Stimulated activated CD4-positive, alpha-beta T cell treated with anti-CD3 and anti-CD28 coated beads, TNF-alpha, amount 100 ng/mL, for 4 hours (primary cell): ENCODE results near the gene ZC3H13.
"Not testable (repeated sequence)": the region's sequence is repeated elsewhere in the genome, so short reads cannot be mapped to it uniquely, and the experiment has no call there.

Experiments used
- DNase-seq, 3 experiments: peaks; one replicate each; pipeline ENCODE4 v3.0.0-alpha.2; 2020; ENCODE audit warnings: low read depth in 3 of 3

Gene ZC3H13

DNA sequence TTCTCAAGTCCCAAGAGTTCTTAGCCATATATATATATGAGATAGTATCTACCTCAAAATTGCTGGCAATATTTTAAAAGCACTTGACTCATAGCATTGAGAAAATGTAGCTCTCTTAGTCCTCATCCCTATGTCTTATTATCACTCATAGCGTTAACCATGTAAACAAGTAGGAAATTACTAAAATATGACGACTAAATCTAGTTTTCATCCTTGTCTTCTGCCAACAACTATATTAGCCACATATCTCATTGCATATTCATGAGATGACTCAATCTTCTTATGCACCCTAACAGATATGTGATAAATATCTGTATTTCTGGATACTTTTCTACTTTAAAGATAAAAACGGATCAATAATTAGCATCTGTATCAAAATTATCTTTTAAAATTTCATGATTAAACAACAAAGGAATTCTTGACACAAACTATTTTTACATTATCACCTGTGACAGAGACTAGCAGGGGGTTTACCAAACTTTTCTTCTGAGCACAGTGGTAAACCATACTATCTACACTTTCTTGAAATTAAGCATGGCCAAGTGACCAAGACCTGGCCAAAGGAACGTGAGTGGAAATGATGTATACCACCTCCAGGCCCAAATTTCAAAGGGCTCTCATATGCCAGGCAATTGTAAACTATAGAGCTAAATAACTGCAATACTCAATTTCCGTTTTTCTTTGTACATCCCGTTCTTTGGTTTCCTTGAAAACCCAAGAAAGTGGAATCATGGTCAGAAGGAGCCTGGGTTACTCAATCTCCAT lies 45.7 kb downstream of the ZC3H13 start:
- DNase-seq = no peak

GRCh38 chr13:46004491-46004890 lies 48.1 kb downstream of the ZC3H13 start:
- no peak for DNase-seq

- no peak for DNase-seq
Measured at GRCh38 chr13:45996631-45997030, 55.9 kb downstream of the ZC3H13 start.

DNA sequence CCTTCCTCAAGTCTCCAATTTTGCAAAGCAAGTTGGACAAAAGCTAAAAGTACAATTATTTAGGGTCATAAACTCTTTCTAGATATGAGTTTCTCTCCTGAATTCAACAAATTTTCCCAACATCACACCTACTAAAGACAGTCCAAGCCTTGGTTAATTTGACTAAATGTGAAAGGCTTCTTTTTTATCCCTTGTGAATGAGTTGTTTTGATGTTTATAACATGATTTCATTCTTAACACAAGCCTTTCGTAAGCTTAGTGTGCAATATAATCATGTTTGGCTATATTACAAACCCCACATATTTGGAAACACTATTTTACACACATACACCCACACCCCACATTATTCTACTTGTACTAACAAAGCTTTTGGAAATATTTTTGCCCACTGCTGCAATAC lies 57.3 kb downstream of the ZC3H13 start:
- DNase-seq = no peak

DNA sequence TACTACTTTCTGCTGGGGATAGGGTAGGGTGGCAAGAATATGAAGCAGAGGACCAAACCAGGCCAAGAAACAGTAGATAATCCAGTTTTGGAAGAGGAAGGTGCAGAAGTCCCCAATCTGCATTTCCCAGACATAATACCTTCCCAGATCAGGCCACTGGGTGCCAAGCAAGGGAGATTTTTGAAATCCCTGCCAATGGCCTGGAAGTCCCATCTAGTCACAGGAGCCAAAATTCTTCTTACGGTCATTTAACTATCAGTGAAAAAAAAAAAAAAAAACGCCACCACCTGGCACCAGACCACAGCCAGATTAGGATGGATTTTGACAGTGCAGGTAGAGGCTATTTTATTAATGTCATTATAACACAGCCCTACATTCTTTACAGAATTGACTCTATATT lies 57.8 kb downstream of the ZC3H13 start:
- no peak for DNase-seq

DNA sequence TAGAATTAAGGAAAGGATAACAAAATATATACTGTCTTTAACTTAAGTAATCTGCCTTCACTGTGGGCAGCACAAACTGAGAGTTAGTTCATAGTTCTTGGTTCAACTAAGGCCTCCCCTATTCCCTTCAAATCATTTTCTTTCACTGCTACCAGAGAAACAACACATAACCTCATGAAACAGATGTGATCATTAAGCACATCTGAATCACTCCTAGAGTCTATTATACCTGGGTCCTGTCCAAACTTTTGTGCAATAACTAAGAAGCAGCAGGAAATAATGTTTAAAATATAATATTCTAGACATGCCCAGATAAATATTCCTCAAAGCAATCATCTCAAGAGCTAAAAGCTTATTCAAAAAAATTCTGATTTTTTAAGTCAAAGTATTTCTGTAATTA lies 62.9 kb downstream of the ZC3H13 start:
- DNase-seq = no peak

GRCh38 chr13:45981127-45981526 lies 71.4 kb downstream of the ZC3H13 start:
- not testable (repeated sequence) for DNase-seq

- no peak for DNase-seq
Measured at GRCh38 chr13:45975337-45975736, 77.2 kb downstream of the ZC3H13 start.

- DNase-seq = no peak
Measured at GRCh38 chr13:45974500-45974899, 78.0 kb downstream of the ZC3H13 start.

DNA sequence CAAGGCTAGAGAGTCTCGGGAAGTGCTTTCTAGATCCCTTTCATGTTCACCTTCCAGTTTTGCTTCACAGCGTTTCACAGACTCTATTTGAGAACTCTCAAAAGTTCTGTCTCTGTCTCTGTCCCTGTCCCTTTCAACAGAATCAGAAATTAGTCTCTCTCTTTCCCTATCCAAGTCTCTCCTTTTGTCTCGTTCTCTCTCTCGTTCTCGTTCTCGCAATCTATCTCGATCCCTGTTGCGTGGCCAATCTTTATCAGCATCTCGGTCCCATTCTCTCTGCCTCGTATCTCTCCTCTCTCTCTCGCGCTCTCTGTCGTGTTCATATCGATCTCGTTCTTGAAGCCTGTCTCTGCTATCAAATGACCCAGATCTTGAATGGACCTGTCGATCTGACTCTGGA lies 85.0 kb downstream of the ZC3H13 start:
- DNase-seq = no peak

DNA sequence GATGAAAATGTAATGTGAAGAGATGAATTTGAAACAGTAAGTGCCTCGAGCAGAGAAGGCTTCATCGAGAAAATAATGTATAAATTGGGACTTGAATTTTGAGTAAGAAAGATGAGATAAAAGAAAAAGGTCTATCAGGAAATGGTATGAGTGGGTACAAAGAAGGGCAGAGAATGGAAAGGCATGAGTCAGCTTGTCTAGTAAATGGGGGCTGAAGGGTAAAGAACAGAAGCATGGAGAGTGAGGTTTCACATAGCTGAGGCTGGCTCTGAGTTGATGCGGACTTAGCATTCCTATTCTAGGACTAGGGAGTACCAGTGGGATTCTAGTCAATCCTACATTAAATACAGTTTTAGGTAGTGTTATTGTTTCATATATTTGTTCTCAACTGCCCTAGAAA lies 85.8 kb downstream of the ZC3H13 start:
- no peak for DNase-seq

GRCh38 chr13:45961468-45961867 lies 91.1 kb downstream of the ZC3H13 start:
- DNase-seq = no peak

GRCh38 chr13:45954836-45955800 lies 97.4 kb downstream of the ZC3H13 start:
- no peak for DNase-seq

GRCh38 chr13:45953082-45953481 lies 99.5 kb downstream of the ZC3H13 start:
- DNase-seq = no peak

GRCh38 chr13:45951724-45952123 lies 100.8 kb downstream of the ZC3H13 start:
- DNase-seq = no peak

DNA sequence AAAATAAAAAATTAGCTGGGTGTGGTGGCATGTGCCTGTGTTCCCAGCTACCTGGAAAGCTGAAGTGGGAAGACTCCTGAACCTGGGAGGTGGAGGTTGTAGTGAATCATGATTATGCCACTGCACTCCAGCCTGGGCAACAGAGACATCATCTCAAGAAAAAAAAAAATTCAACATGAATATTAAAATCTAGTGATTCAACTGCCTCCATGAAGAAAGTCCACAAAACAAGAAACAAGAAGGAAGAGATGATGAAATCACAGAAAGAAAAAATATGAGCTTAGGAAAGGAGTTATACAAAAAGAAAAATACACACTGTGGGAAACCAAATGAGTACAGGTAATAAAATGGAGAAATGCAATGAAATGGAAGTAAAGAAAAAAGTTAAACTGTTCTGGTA lies 101.4 kb downstream of the ZC3H13 start:
- DNase-seq = no peak

DNA sequence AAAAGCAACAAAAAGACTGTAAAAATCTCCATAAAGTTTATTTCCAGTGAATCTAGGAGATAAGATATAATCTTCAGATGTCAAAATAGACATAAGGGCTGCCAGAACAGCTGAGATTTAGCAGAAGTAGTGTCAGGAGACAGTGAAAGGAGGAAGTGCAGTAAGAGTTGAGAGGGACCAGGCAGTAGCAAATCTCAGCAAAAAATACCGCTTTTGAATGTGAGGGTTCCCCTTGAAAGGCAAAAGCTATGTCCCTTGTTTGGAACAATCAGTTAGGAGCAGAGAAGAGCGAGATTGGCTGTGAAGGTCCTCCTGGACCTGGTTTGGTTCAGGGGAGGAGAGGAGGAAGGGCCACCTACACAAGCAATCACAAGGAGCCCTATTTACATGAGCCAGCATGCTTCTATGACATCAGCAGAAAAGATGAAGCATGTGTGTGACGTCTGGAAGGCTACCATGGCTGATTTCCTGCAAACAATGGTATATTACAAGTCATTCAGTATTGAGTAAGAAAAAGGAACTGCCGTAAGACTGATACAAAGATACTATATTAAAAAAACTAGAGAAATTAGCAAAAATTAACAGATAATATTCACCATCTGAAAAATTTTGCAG lies 102.1 kb downstream of the ZC3H13 start:
- no peak for DNase-seq

DNA sequence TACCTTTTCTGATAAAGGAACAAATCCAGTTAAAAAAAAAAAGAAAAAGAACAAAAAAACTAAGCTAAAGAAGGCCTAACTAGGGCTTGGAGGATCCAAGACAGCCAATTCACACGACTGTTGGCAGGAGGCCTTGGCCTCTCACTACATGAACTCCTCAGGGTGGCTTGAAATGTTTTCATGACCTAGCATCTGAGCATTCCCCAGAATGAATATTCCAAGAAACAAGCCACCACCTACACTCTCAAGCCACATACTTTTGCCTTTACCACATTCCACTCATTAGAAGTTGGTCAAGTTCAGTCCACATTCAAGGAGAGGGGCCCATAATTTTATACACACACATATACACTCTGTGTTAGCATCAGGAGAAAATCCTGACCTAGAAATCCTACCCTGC lies 103.4 kb downstream of the ZC3H13 start:
- DNase-seq = no peak

DNA sequence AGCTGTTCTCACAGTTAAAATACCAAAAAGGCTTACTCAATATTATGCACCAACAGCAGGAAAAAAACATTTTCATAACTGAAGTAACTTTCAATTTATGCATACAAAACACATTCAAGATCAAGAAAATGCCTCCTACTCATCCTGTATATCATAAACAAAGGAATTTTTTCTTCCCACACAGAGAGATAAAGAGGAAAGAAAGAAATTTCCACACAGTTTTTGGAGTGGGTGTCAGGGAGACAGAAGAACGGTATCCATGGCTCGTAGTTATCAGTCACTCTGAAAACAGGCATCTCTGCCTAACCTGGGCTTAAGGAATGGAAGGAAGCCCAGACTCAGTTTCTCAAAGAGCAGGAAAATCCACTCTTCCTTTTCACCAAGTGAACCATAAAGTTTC lies 108.6 kb downstream of the ZC3H13 start:
- no peak for DNase-seq

GRCh38 chr13:45943120-45943519 lies 109.4 kb downstream of the ZC3H13 start:
- DNase-seq = no peak

GRCh38 chr13:45941261-45941660 lies 111.3 kb downstream of the ZC3H13 start:
- DNase-seq = no peak

GRCh38 chr13:45940061-45940460 lies 112.5 kb downstream of the ZC3H13 start:
- no peak for DNase-seq

- no peak for DNase-seq
Measured at GRCh38 chr13:45936621-45937020, 115.9 kb downstream of the ZC3H13 start.
